Neutrophil (primary cell): ENCODE measurements around the gene RASA2.

Experiments
- H3K27ac ChIP-seq: fragments of 200-600 bp; sonication (generic); 2 replicates; pipeline ENCODE4 v1.5.1; 2016; ENCODE audit warnings: mild to moderate bottlenecking, moderate library complexity
- H3K27me3 ChIP-seq: fragments of 200-600 bp; sonication (generic); 2 replicates; pipeline ENCODE4 v1.6.0; 2016; ENCODE audit warnings: mild to moderate bottlenecking
- H3K36me3 ChIP-seq: fragments of 200-600 bp; sonication (generic); 2 replicates; pipeline ENCODE4 v1.5.1; 2017
- H3K4me1 ChIP-seq, 2 experiments: fragments of 200-600 bp in 1 of 2; sonication (generic) in 1 of 2; 1 replicate in 1 of 2; 2 replicates in 1 of 2; pipeline versions ENCODE4 v1.5.1 to v1.6.1; 2013 to 2016; ENCODE audit warnings: low read depth in 1 of 2, low read length in 1 of 2, mild to moderate bottlenecking in 1 of 2, moderate library complexity in 1 of 2; ENCODE audit not compliant: control insufficient read depth in 1 of 2, insufficient read depth in 1 of 2
- H3K4me3 ChIP-seq, 2 experiments: fragments of 200-600 bp in 1 of 2; sonication (generic) in 1 of 2; 1 replicate in 1 of 2; 2 replicates in 1 of 2; pipeline ENCODE4 v1.5.1; 2013 to 2016; ENCODE audit warnings: low read depth in 1 of 2, low read length in 1 of 2, mild to moderate bottlenecking in 1 of 2, moderate library complexity in 1 of 2
- H3K9me3 ChIP-seq: fragments of 200-600 bp; sonication (generic); 2 replicates; pipeline ENCODE4 v1.5.1; 2016
- TF ChIP-seq, protein P1 (sequence below): fragments of 200-600 bp; sonication (generic); IDR thresholded peaks from 2 replicates; pipeline ENCODE4 v1.5.1; 2016; ENCODE audit warnings: antibody characterized with exemption

The RASA2 gene

DNA sequence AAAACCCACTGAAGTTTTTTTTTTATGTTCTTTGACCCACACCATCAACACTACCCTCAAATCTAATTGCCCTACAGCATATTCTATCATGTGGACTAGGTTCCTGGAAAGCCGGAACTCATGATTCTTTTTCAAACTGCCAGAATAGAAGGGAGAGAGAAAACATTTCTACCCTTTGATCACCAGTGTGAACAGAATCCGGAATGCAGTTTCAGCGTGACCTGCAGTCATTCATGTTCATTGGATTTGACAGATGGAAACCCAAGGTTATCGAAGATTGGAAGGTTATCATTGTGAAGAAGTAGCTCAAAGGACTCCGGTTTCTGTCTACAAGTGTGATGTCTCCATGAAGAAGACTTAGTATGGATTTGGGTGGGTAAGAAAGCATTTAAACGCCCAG is 39.4 kb upstream of the RASA2 start:
- Histone ChIP-seq H3K27ac (no peak overlapping the region), H3K27me3 (no peaks in the 10 kb centered on the region), H3K36me3 (peaks cover 14% of the 10 kb centered on the region), H3K4me1 (peaks cover 20% of the 10 kb centered on the region in 2 experiments), H3K4me3 (no peak overlapping the region), H3K9me3 (no peaks in the 10 kb centered on the region)
- TF ChIP-seq, protein P1, sequence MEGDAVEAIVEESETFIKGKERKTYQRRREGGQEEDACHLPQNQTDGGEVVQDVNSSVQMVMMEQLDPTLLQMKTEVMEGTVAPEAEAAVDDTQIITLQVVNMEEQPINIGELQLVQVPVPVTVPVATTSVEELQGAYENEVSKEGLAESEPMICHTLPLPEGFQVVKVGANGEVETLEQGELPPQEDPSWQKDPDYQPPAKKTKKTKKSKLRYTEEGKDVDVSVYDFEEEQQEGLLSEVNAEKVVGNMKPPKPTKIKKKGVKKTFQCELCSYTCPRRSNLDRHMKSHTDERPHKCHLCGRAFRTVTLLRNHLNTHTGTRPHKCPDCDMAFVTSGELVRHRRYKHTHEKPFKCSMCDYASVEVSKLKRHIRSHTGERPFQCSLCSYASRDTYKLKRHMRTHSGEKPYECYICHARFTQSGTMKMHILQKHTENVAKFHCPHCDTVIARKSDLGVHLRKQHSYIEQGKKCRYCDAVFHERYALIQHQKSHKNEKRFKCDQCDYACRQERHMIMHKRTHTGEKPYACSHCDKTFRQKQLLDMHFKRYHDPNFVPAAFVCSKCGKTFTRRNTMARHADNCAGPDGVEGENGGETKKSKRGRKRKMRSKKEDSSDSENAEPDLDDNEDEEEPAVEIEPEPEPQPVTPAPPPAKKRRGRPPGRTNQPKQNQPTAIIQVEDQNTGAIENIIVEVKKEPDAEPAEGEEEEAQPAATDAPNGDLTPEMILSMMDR = no peak

DNA sequence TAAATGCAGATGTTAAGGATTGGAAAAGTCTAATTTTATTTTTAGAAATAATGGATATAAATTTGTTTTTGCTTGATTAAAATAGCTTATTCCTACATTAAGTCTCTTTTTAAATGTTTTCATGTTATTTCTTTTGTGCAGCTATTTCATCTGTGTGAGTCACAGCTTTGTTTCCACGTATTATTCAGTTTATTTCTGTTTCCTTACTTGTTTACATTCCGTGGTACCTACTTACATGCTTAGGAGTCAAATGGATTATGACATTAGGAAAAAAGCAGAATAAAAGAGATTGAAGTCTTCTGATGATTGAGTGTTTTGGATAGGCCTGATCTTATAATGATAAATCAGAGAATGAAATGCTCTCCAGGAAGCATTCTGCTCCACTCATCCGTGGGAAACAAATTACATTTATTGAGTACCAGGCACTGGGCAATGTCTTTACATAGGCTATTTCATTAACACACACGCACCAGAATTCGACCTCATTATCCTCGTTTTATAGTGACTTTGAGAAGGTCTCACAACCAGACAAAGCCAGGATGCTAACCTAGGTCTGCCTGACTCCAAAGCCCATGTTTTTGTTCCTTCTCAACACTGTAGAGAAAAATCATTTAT is 38.1 kb upstream of the RASA2 start:
- Histone ChIP-seq H3K4me1 (peaks cover 22 to 23% of the 10 kb centered on the region in 2 experiments), H3K27me3 (no peaks in the 10 kb centered on the region), H3K36me3 (peaks cover 1% of the 10 kb centered on the region), H3K9me3 (no peaks in the 10 kb centered on the region), H3K27ac (no peak overlapping the region), H3K4me3 (no peak overlapping the region)
- TF ChIP-seq, protein P1 = no peak

DNA sequence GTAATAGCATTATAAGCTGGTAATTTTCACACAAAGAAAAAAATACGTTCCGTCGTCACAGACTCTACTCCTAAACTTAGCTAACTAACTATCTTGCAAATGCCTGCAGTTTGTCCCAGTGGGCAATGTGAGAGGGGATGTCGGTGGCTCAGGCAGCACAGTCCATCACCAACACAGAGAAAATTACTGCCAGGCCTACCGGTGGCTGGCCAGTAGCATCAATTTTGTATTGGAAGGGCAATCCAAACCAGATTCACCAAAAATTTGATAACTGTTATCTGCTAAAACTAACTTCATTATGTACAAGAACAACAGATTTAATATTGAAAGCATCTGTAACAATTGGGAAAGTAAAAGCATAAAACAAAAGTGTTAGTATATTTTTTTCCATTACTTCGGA is 37.4 kb upstream of the RASA2 start:
- TF ChIP-seq, protein P1 = no peak
- H3K27ac ChIP-seq = no peak overlapping the region
- no peaks in the 10 kb centered on the region for H3K36me3 ChIP-seq
- no peaks in the 10 kb centered on the region for H3K9me3 ChIP-seq
- no peak overlapping the region for H3K4me3 ChIP-seq
- no peaks in the 10 kb centered on the region for H3K27me3 ChIP-seq
- H3K4me1 ChIP-seq = peaks cover 16 to 19% of the 10 kb centered on the region in 2 experiments

DNA sequence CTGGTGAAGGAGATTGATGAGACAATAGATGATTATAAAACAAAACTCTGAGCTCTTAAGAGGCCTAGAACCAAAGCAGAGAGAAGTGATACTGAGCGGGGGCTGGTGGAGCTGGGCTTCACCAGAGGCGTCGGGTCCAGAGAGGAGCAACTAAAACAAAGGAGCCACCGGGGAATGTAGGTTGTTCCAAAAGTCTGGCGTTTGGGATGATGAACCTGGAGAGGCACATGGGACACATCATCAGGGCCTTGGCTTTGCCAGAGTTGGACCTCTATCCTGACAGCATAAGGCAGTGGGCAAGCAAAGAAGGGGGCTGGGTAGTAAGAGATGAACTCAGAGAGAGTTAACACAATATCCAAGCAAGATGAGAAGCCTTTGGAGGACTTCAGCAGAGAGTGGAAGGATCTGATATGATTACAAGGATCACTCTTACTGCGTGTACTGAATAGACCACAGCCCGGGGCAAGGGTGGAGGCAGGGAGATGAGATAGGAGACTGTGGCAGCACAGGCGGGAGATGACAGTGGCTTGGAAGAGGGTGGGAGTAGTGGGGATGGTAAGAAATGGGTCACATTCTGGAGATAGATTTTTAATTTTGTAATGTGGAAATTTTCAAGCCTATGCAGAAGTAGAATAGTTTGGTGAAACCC is 36.0 kb upstream of the RASA2 start:
- no peak overlapping the region for H3K4me3 ChIP-seq
- H3K9me3 ChIP-seq = no peaks in the 10 kb centered on the region
- H3K4me1 ChIP-seq = peaks cover 5 to 13% of the 10 kb centered on the region in 2 experiments
- no peaks in the 10 kb centered on the region for H3K27me3 ChIP-seq
- H3K27ac ChIP-seq = no peak overlapping the region
- TF ChIP-seq, protein P1 = no peak
- no peaks in the 10 kb centered on the region for H3K36me3 ChIP-seq

DNA sequence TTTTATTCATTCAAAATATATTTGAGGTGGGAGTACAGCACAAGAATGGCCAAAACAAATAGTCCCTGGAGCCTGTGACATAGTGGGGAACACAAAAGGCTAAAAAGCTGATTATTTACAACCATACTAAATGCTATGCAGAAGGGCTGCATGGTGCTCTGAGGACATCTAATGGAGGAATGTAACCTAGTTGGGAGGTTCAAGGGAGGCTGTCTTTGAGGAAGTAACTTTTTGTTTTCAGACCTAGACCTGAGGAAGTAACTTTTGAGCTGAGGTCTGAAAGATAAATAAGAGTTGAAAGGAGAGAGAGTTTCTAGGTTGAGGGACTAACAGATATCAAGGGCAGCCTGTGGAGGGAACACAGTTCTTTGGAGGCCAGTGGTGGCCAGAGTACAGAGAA is 34.8 kb upstream of the RASA2 start:
- TF ChIP-seq, protein P1 = no peak
- no peaks in the 10 kb centered on the region for H3K27me3 ChIP-seq
- no peaks in the 10 kb centered on the region for H3K36me3 ChIP-seq
- H3K4me1 ChIP-seq = peaks cover 5 to 13% of the 10 kb centered on the region in 2 experiments
- no peaks in the 10 kb centered on the region for H3K9me3 ChIP-seq
- H3K27ac ChIP-seq = peak overlapping the region; percentile 74
- no peak overlapping the region for H3K4me3 ChIP-seq
